CD4-positive, alpha-beta T cell treated with Interleukin-17A for 4 hours (primary cell): Measurements from ENCODE around the gene RPS19BP1.
"Not testable (repeated sequence)": the region's sequence is repeated elsewhere in the genome, so short reads cannot be mapped to it uniquely, and the experiment has no call there.

Experiments used
- DNase-seq: peaks from one replicate; pipeline ENCODE4 v3.0.0-alpha.2; 2020; ENCODE audit warnings: mixed read lengths

The RPS19BP1 gene

GRCh38 chr22:39510529-39511149 lies 21.9 kb downstream of the RPS19BP1 start:
- no peak for DNase-seq

- no peak for DNase-seq
Observed at GRCh38 chr22:39508393-39508792, 24.2 kb downstream of the RPS19BP1 start.

- not testable (repeated sequence) for DNase-seq
Observed at GRCh38 chr22:39507021-39507420, 25.5 kb downstream of the RPS19BP1 start.

- no peak for DNase-seq
Observed at GRCh38 chr22:39504071-39504470, 28.5 kb downstream of the RPS19BP1 start.

GRCh38 chr22:39503630-39504029 lies 28.9 kb downstream of the RPS19BP1 start:
- DNase-seq, result no peak

DNA sequence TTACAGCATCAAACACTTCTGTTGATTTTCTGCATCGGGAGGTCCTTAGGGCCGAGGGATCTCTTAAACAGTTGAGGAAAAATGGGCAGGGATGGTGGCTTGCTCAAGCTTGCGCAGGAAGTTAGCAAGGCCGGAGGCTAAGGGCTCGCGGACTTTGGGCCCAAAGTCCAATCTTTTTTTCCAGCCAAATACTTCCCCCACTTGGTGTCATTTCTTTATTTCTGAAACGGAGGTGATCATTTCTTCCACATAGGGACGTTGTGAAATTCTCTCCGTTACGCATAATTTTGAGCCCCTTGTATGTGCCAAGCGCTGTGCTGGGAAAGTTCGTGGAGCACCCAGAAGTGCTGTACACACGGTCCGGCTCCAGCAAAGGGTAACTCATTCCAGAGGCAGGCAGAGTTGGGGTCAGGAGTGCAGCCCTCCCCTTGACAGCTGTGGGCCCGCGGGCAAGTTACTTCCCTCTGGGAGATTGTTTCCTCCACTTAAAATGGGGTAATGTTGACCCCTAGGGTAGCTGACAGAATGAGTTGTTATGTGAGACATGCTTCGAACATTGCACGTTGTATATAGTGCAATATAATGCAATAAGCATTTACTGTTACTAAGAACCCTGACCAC lies 29.6 kb downstream of the RPS19BP1 start:
- DNase-seq, result no peak

GRCh38 chr22:39502109-39502788 lies 30.3 kb downstream of the RPS19BP1 start, which contains the start of gene MIEF1:
MIEF1 (plus strand) TSS chr22:39502290; CDS start chr22:39511295, 9,005 bp downstream.
- peak; percentile 95 for DNase-seq

DNA sequence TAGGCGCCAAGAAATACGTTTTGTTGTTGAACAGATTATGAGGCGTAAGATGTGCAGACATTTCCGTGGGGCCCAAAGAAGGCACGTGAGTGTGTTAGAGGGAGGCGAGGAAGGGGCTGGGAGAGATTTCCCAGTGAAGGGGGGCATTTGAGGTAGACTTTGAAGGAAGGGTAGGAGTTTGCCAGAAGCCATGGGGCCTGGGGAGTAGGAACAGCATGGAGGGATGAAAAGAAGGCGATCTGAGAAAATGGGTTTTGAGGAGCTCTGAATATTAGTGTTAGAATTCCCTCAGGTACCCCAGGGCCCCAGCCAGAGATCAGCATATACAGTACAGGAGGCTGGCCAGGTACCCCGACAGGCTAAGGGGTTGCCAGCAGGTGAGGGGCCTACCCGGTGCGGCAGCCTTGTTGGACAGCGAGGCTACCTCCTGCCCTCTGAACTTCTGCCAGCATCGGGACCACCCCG lies 30.9 kb downstream of the RPS19BP1 start:
- DNase-seq, result no peak

GRCh38 chr22:39500101-39500500 lies 32.4 kb downstream of the RPS19BP1 start:
- no peak for DNase-seq

- DNase-seq, result no peak
Observed at GRCh38 chr22:39498802-39499201, 33.7 kb downstream of the RPS19BP1 start.

DNA sequence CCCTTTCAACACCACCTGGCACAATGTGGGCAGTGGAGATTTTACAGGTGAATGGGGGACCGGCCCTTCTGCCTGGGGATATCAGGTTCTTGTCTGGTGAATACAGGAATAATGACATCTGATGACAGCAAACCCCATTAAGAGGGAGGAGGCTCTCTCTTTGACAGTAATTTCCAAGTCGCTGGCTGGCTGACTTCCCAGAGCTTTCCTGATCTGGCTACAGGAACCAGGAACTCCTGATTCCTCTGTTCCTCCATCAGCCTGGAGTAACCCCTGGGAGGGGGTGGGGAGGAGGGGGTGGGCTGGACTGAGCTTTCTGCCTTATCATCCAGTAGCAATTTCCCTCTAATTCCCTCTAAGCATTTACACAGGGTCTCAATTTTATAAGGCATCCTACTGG lies 34.2 kb downstream of the RPS19BP1 start:
- DNase-seq, result no peak

DNA sequence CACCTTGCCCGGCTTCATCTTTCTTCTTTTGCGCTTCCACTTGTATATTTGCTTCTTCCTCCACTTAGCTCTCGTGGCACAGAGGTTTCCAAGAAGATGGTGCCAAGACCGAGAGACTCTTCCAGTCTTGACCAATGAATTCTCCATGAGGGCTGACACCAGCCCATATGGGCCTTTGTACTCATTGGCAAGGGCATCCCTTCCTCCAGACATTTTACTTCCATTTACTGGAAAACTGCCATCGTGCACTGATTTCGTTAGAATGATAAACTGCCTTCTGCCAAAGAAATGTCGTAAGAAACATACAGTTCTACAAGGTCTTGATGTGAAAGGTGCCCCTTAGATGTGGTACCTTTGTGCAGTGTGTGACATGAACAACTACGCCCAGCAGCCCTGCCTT lies 35.1 kb downstream of the RPS19BP1 start:
- DNase-seq, result no peak

DNA sequence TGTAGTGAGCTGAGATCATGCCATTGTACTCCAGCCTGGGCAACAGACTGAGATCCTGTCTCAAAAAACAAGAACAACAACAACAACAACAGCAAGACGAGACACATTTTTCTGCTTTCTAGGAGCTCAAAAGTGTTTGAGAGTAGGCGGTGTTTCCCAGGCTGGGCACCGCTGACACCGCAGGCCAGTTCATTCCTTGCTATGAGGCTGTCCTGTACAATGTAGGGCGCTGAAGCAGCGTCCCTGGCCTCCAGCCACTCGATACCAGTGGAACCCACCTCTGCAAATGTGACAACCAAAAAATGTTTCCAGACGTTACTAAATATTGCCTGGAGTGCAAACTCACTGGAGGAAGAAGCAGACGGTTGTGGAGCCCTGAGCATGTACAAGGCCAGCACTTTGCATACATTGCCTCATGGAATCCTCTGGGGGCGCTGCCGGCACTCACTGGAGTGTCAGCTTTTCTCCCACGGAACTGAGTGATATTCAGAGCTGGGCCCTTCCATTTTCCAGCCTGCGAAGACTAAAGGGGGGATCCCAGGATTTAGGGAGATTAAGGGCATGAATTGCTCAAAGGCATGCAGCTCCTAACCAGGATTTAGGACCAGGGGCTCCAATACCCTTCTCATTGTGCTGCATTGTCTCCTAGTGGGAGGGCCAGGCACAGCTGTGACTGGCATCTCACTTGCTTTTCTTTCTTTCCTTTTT lies 36.3 kb downstream of the RPS19BP1 start:
- peak; percentile 72 for DNase-seq

DNA sequence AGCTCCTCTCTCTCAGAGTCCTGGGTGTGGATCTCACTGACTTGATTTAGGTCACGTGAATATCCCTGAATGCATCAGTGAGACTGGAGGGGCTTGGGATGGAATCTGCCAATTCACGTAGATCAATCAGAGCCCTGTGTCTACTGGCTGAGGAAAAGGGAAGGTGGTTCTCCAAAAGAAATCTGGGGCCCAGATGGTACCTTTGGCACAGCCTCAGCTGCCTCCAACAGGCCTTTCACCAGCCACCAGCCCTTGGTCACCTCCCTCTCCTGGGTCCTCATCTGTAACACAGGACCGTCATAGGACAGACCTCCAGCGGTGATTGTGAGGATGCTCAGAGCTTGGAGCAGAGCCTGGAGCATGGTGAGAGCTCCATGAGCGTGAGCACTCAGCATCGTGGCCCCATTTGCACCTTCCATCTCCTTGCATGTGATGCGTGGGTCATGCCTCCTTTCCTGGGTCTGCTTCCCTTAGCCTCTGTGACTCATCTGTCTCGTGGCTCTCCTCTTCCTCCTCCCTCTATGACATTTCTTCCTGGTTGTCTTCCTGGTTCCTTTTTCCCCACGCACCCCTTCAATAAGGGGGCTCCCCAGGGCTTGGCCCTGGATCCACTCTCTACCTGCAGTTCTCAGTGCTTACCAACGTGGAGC lies 38.0 kb downstream of the RPS19BP1 start:
- no peak for DNase-seq

DNA sequence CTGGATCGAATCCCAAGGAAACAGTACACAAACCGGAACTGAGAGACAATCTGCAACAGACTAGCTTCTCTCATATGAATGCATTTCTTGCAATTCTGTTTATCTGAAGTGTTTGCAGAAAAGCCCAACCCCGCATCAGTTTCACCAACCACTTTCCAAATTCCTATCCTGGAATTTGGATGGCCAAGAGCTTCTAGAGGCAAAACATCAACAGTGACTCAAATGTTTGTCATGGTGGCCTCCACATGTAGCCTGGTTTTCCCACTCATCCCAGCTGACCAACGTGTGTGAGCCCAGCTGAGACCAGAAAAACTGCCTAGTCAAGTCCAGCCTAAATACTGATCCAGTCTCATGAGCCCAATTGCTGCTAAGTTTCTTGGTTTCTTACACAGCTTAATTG lies 38.8 kb downstream of the RPS19BP1 start:
- DNase-seq, result no peak

- DNase-seq, result no peak
Observed at GRCh38 chr22:39492186-39492585, 40.4 kb downstream of the RPS19BP1 start.

GRCh38 chr22:39491696-39492095 lies 40.9 kb downstream of the RPS19BP1 start:
- DNase-seq, result no peak

DNA sequence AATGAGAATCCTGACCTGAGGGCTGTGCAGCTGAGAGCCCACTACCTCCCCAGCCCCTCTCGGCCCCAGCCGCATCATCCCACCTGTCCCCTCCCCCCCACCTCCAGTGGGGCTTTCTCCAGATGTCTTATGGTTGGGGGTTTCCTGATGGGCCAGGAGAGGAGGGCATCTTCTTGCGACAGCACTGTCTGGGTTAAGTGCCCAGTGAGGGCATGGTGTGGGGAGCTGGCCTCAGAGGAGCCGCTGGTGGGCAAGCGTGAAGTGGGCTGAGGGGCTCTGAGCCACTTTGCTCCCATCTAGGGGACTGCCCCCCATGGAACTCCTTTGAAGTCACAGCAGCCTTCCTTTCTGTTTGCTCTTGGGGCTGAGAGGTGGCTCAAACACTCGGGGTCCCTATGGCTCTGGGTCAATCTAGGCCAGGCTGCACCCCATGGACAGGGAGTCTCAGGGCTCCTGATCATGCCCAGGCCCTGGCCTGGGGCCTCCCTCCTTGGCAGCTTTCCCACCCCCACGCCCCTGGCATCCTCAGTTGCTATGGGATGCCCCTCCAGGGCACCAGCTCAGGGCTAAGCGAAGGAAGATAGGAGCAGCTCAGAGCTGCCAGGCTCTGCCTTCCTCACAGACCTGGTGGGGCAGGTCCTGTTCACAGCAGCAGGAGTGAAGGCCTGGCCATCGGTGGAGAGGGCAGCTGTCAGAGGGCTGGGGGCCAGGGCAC lies 41.4 kb downstream of the RPS19BP1 start:
- no peak for DNase-seq

DNA sequence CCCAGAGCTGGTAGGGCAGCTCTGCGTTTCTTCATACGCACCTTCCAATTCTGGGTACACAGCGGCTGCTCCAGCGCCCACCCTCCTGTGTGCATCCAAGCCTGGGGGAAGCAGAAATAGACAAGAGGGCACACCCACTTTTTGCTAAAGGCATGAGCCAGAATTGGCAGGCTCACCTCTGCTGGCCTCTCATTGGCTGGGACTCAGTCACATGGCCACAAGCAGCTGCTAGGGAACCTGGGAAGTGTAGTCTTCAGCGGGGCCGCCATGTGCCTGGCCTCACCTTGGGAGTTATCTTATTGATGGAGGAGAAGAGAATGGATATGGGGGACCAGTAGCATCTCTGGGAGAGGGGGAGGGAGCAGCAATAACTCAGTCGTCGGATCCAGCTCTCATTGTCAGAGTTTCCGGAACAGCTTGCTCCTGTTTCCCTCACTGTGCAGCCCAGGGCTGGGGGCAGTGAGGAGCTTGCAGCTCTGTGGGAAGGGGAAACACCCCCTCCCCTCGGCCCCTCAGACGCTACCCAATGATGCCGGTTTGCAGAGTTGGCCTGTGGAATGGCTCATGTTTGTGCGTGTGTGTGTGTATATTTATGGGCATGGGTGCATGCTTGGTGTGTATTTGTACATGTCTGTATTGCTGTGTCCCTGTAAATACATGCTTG lies 42.3 kb downstream of the RPS19BP1 start:
- peak; percentile 80 for DNase-seq

GRCh38 chr22:39489094-39490068 lies 43.2 kb downstream of the RPS19BP1 start:
- DNase-seq, result no peak
